HG03139 (cell line): ENCODE results near the gene DDX28.
"Not testable (repeated sequence)": the region's sequence is repeated elsewhere in the genome, so short reads cannot be mapped to it uniquely, and the experiment has no call there.

ENCODE experiments used
- ATAC-seq: cut with Tn5 transposase; IDR thresholded peaks from one replicate; pipeline ENCODE4 v1.9.1; 2021; ENCODE audit not compliant: unreplicated experiment

Gene DDX28

DNA sequence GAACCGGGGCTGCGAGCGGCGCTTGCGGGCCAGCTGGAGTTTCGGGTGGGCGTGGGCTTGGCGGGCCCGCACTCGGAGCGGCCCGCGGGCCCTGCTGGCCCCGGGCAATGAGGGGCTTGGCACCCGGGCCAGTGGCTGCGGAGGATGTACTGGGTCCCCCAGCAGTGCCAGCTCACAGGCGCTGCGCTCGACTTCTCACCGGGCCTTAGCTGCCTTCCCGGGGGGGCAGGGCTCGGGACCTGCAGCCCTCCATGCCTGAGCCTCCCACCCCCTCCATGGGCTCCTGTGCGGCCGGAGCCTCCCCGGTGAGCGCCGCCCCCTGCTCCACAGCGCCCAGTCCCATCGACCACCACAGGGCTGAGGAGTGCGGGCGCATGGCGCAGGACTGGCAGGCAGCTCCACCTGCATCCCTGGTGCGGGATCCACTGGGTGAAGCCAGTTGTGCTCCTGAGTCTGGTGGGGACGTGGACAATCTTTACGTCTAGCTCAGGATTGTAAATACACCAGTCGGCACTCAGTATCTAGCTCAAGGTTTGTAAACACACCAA, 24.7 kb downstream of the DDX28 start:
- not testable (repeated sequence) for ATAC-seq

DNA sequence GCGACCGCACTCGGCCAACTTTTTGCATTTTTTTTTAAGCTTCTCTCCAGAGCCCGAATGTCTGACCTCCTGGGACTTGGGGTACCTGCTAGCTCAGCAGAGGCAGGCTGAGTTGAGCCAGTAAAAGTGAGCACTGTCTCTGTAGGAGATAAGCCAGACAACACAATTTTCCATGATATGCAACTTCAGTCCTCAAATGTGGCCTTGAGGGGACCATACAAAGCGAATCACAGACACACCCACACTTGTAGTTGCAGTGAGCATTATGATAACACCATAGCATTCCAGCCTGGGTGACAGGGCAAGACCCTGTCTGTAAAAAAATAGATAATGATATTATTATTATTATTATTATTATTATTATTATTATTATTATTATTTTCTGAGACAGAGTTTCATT, 26.4 kb downstream of the DDX28 start:
- ATAC-seq, result no peak

- no peak for ATAC-seq
These were observed 27.6 kb downstream of the DDX28 start for GRCh38 chr16:67995423-67995822.

DNA sequence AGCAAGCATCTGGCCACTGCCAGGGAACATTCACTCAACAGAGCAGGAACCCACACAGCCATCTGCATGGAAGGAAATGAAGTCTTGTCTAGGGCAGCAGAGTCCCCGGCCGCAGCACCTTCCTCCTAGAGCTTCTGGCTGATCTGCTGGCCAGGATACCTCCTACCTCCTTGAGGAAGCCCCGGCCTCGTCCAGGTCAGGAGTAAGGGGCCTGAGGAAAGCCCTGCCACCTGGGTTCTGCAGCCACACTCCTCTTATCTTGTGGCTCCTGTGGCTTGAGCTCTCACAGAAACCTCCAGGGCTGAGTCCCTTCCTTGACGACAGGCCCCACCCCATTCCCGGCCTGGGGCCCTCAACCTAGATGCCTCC, 29.0 kb downstream of the DDX28 start:
- not testable (repeated sequence) for ATAC-seq

GRCh38 chr16:67993207-67994039, 29.6 kb downstream of the DDX28 start:
- ATAC-seq, result peak; percentile 67

- ATAC-seq, result no peak
These were observed 30.3 kb downstream of the DDX28 start for GRCh38 chr16:67992661-67993206.

GRCh38 chr16:67990018-67990386, 33.0 kb downstream of the DDX28 start:
- ATAC-seq, result no peak

DNA sequence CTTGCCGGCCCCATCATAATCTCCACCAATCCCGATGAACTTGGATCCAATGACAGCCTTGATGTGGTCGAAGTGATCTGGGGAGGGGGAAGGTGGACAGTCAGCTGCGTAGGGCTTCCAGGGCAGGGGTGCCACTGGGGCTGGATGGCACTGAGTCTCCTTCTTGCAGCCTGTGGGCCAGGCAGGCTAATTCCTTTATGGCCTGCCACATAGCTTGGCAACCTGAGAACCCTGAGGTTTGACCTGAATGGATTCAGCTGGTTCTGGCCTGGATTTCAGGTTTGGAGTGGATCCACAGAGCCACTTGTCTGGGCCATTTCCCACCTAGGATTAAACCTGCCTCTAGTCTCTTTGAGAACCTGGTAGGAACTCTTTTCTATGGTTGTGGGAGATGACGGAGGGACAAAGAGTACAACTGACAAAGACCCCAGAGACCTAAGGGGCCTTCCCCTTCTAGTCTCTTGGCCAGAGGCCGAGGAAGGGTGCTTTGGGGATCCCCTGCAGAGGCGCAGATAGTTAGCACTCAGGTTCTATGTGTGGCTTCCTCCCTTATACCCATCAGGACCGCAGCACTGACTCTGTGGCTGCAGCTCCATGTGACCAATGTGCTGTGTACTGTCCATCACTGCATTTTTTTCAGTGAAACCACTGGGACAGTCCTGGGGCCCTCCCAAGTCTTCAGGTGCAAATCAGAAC, 33.6 kb downstream of the DDX28 start:
- no peak for ATAC-seq

DNA sequence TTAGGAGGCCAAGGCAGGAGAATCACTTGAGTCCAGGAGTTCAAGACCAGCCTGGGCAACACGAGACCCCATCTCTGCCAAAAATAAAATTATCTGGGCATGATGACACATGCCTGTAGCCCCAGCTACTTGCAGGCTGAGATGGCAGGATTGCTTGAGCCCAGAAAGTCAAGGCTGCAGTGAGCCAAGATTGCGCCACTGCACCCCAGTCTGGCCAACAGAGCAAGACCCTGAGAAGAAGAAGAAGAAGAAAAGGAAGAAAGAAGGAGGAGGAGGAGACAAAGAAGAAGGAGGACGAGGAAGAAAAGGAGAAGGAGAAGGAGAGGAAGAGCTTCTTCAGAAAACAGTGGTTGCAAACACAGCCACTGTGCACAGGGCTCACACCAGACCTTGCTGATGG, 34.4 kb downstream of the DDX28 start:
- ATAC-seq, result no peak

GRCh38 chr16:67987460-67988160, 35.4 kb downstream of the DDX28 start:
- no peak for ATAC-seq

GRCh38 chr16:67986949-67987348, 36.1 kb downstream of the DDX28 start:
- ATAC-seq, result no peak

DNA sequence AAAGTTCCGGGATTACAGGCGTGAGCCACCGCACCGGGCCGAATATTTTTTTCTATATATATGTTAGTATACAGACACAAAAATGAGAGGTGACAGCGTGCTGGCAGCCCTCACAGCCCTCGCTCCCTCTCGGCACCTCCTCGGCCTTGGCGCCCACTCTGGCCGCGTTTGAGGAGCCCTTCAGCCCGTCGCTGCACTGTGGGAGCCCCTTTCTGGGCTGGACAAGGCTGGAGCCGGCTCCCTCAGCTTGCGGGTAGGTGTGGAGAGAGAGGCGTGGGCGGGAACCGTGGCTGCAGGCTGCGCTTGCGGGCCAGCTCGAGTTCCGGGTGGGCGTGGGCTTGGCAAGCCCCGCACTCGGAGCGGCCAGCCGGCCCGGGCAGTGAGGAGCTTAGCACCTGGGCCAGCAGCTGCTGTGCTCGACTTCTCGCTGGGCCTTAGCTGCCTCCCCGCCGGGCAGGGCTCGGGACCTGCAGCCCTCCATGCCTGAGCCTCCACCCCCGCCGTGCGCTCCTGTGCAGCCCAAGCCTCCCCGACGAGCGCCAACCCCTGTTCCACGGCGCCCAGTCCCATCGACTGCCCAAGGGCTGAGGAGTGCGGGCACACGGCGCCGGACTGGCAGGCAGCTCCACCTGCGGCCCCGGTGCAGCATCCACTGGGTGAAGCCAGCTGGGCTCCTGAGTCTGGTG, 40.9 kb downstream of the DDX28 start:
- ATAC-seq, result no peak

DNA sequence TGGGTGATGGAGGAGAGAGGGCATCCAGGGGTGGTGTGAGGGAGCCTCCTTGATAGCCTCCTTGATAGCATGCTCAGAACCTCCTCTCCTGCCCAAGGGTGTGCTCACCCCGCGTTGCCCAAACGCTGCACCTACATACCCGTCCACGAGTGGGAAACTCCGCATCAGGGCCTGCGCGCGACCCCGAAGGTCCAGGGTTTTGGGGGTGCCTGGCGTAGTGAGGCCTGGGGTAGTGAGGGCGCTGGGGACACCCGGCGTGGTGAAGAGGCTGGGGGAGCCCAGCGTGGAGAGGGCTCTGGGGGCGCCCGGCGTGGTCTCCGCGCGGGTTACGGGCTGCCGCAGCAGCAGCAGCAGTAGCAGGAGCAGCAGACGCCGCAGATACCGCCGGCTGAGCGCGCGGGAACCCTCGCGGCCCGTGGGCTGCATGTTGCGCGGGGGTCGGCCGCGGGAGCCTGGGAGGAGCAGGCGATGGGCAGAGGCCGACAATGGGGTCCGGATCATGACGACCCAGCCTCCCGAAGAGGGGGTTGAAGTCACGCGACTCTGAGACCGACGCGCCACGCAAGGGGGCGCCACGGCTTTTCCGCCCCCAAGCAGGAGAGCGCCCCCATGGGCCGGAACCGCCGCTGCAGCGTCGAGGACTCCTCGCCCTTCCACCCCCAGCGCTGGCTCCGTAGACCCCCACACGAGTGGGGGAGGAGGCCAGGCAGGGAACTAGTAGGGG, 42.9 kb downstream of the DDX28 start, which contains the start of gene DPEP3:
Gene DPEP3 (minus strand): TSS at position 545 of the 724 bp plus-strand sequence. CDS start 119 bp downstream, at position 426.
- no peak for ATAC-seq

DNA sequence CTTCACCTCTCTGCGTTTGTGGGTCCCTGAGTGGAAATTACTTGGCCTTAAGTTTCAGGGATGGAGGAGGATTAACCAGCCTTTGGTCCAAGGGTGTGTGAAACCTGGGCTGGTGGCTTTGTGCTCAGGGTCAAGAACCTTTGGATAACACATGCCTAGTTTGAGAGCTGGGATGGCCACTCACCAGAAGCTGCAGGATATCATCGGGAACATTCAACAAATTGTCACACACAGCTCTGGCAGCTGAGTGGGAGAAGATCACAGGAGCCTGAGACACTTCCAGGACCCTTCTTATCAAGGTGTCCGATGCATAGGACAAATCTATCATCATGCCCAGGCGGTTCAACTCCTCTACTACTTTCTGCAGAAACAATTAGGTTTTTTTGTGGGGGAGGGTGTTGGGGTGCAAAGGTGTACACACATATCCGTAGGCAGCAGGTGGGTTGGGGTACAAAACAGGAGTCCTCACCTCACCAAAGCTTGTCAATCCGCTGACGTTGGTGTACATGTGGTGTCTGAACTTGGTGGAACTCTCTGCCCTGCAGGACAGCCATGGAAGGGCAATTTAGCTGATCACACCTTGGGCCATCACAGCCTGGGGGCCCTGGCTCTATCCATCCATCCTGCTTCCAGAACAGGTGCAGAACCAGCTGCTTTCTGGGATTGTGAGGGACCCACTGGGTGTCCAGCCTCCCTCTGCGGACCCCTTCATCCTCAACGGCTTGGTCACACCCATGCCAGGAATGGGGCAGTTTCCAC, 45.4 kb downstream of the DDX28 start:
- ATAC-seq, result no peak

DNA sequence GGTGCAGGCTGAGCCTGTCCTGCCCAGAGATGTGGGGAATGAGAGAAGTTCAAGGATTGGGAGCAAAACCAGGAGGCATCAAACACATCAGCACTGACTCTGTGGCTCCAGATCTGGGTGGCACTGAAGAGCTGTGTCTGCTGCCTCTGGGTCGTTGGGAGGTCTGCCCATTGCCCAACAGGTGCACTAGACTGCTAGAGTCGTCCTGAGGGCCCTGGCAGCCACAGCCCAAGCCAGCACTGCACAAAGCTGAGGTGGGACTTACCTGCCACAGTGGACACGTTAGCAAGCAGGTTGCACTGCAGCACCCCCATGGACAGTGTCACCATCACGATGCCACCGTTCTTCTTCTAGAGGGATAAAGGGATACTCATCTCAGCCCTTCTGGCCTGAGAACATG, 46.0 kb downstream of the DDX28 start:
- ATAC-seq, result no peak

DNA sequence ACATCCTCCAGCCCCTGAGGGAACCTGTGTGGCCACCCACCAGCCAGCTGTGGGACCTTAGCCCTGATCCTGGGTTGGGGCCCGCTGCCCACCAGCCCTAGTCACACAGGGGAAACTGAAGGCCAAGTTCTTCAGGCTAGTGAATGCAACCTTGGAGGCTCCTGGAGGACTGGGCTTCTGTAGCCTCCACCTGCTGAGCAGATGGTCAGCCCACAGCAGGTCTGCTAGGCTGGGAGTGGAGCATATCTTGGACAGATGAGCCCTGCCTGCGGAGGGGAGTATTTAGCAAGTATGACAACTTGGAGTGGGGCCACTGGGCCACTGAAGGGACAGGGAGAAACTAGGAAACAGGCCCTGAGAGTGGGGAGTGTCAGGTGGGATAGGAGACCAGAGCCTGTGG, 46.8 kb downstream of the DDX28 start:
- no peak for ATAC-seq

- ATAC-seq, result no peak
These were observed 47.5 kb downstream of the DDX28 start for GRCh38 chr16:67975321-67976105.

GRCh38 chr16:67972285-67972684, 50.7 kb downstream of the DDX28 start:
- not testable (repeated sequence) for ATAC-seq
